Lung (tissue), 12 donors: ENCODE results near the gene XPR1. TPM values are rescaled to one million over a fixed set of nuclear protein-coding genes. Genes with fewer than 3 reads are reported as not detected.

Experiments
- ATAC-seq: fragments of 200-7000 bp; cut with Tn5 transposase; one replicate; pipeline ENCODE4 v1.9.1; 2020; ENCODE audit warnings: moderate number of reproducible peaks; ENCODE audit not compliant: insufficient read depth, low FRiP score
- DNase-seq, 3 donors: peaks; one replicate each; pipeline ENCODE4 v3.0.0-alpha.2; 2013 to 2017
- H3K27ac ChIP-seq, 2 donors: one replicate each; pipeline ENCODE4 v1.5.1; 2013; ENCODE audit warnings: mild to moderate bottlenecking in 2 of 2, moderate library complexity in 2 of 2, control low read depth in 1 of 2, inconsistent platforms in 1 of 2, low read depth in 1 of 2, low read length in 1 of 2
- H3K27me3 ChIP-seq, 3 donors: one replicate each; pipeline ENCODE4 v1.5.1; 2013; ENCODE audit warnings: low read length in 2 of 3; ENCODE audit not compliant: control insufficient read depth in 3 of 3, insufficient read depth in 3 of 3
- H3K36me3 ChIP-seq, 4 donors: one replicate each; pipeline ENCODE4 v1.5.1; 2013; ENCODE audit warnings: low read length in 4 of 4, mild to moderate bottlenecking in 1 of 4, moderate library complexity in 1 of 4; ENCODE audit not compliant: control insufficient read depth in 4 of 4, insufficient read depth in 4 of 4
- H3K4me1 ChIP-seq, 5 donors: one replicate each; pipeline ENCODE4 v1.5.1; 2013; ENCODE audit warnings: low read length in 5 of 5, mild to moderate bottlenecking in 2 of 5, moderate library complexity in 1 of 5; ENCODE audit not compliant: control insufficient read depth in 5 of 5, insufficient read depth in 5 of 5
- H3K4me3 ChIP-seq: one replicate; pipeline ENCODE4 v1.5.1; 2013; ENCODE audit warnings: mild to moderate bottlenecking, control low read depth, moderate library complexity
- H3K9ac ChIP-seq, 2 donors: one replicate each; pipeline ENCODE4 v1.5.1; 2013; ENCODE audit warnings: low read length in 2 of 2, control low read depth in 1 of 2; ENCODE audit not compliant: insufficient read depth in 1 of 2
- H3K9me3 ChIP-seq, 4 donors: one replicate each; pipeline ENCODE4 v1.5.1; 2013; ENCODE audit warnings: low read length in 3 of 4, mild to moderate bottlenecking in 1 of 4, moderate library complexity in 1 of 4; ENCODE audit not compliant: control insufficient read depth in 4 of 4, insufficient read depth in 3 of 4
- CTCF ChIP-seq: IDR thresholded peaks from 2 replicates; pipeline ENCODE4 v1.5.1; 2012; ENCODE audit warnings: mild to moderate bottlenecking; ENCODE audit errors: control extremely low read depth, extremely low read depth
- WGBS, 2 donors: extraction: QIAGEN DNeasy Blood & Tissue Kit; methylation state at CpG; one replicate each; pipeline ENCODE4 v1.1.7; 2013; 5-methylcytosine and 5-hydroxymethylcytosine counted together
- polyA plus RNA-seq, 2 donors: library from polyadenylated mRNA; stranded (reverse); fragments of 200-250 nt; gene quantifications; one replicate each; pipeline ENCODE4 v1.2.1, GENCODE V29; 2013
- total RNA-seq, 2 donors: library from RNA; depleted of rRNA in 1 of 2; stranded (reverse); fragments of >200 nt in 1 of 2; gene quantifications; one replicate each; pipeline ENCODE4 v1.2.1, GENCODE V29; 2014 to 2021
- donor health status: control.
- donor health status: control.
- donor health status: Bipolar disorder and iron deficiency.
- donor health status: healthy.
- donor health status: DM: yes; HTN: yes; CAD: no.

Gene XPR1
- total and polyA plus RNA-seq, 4 donors = 7.4 to 44.0 (median 21.9) TPM

GRCh38 chr1:180933141-180933540 lies 301.3 kb downstream of the XPR1 start:
- no peak for TF ChIP-seq CTCF
- Histone ChIP-seq H3K4me1 (peaks cover 1 to 31% (median 18%) of the 10 kb centered on the region in 5 donors), H3K27me3 (no peaks in the 10 kb centered on the region), H3K36me3 (peaks cover 0 to 32% (median 21%) of the 10 kb centered on the region in 4 donors), H3K9ac (no peak overlapping the region), H3K27ac (no peak overlapping the region), H3K9me3 (peaks cover 0 to 5% (median 0%) of the 10 kb centered on the region in 4 donors), H3K4me3 (no peak overlapping the region)
- no peak for ATAC-seq
- DNase-seq = no peak

- no peak for DNase-seq
- 39 to 68% methylated on average over 7 of the region's 7 CpGs for WGBS, 2 donors
- H3K4me3 ChIP-seq = no peak overlapping the region
- peaks cover 0 to 5% (median 0%) of the 10 kb centered on the region in 4 donors for H3K9me3 ChIP-seq
- H3K36me3 ChIP-seq = peaks cover 0 to 30% (median 17%) of the 10 kb centered on the region in 4 donors
- H3K4me1 ChIP-seq = peaks cover 0 to 17% (median 5%) of the 10 kb centered on the region in 5 donors
- no peaks in the 10 kb centered on the region for H3K27me3 ChIP-seq
- ATAC-seq = no peak
- no peak overlapping the region for H3K27ac ChIP-seq
- TF ChIP-seq CTCF = no peak
- no peak overlapping the region for H3K9ac ChIP-seq
Observed at GRCh38 chr1:180934563-180934962, 302.7 kb downstream of the XPR1 start.

- WGBS, 2 donors = 81 to 88% methylated on average over 44 to 45 of the region's 45 CpGs
Observed at GRCh38 chr1:180935326-180936109, 303.7 kb downstream of the XPR1 start.

More at GRCh38 chr1:180935326-180936109, 303.7 kb downstream of the XPR1 start:
- no peak for TF ChIP-seq CTCF
- Histone ChIP-seq H3K27ac (no peak overlapping the region), H3K4me3 (no peak overlapping the region), H3K9ac (no peak overlapping the region), H3K4me1 (peaks cover 0 to 15% (median 4%) of the 10 kb centered on the region in 5 donors), H3K9me3 (peaks cover 0 to 5% (median 0%) of the 10 kb centered on the region in 4 donors), H3K36me3 (peaks cover 0 to 30% (median 14%) of the 10 kb centered on the region in 4 donors), H3K27me3 (no peaks in the 10 kb centered on the region)
- DNase-seq = no peak
- no peak for ATAC-seq
